ENCODE measurements around the gene ST7.

ST7 gene

GRCh38 chr7:117195361-117196029 lies 242.2 kb downstream of the ST7 start:
- no peak for DNase-seq (ENCODE audit: low spot score)
- no peak for TF ChIP-seq CTCF (IDR thresholded peaks at IDR 0.05; ENCODE audit: borderline replicate concordance, control extremely low read depth, extremely low read depth, insufficient read depth, missing control alignments)
- in situ Hi-C loops (cut with MboI; ENCODE audit: low sequenced_read_pairs, unreplicated experiment): no loop called here

GRCh38 chr7:117200132-117200531 lies 246.8 kb downstream of the ST7 start:
- in situ Hi-C loops (cut with MboI; ENCODE audit: low sequenced_read_pairs, unreplicated experiment): no loop called here
- no peak for TF ChIP-seq CTCF (IDR thresholded peaks at IDR 0.05; ENCODE audit: borderline replicate concordance, control extremely low read depth, extremely low read depth, insufficient read depth, missing control alignments)
- DNase-seq (ENCODE audit: low spot score): no peak

GRCh38 chr7:117200786-117201458 lies 247.6 kb downstream of the ST7 start:
- in situ Hi-C loops (cut with MboI; ENCODE audit: low sequenced_read_pairs, unreplicated experiment): no loop called here
- no peak for DNase-seq (ENCODE audit: low spot score)
- TF ChIP-seq CTCF (IDR thresholded peaks at IDR 0.05; ENCODE audit: borderline replicate concordance, control extremely low read depth, extremely low read depth, insufficient read depth, missing control alignments): no peak

- in situ Hi-C loops (cut with MboI; ENCODE audit: low sequenced_read_pairs, unreplicated experiment): no loop called here
- TF ChIP-seq CTCF (IDR thresholded peaks at IDR 0.05; ENCODE audit: borderline replicate concordance, control extremely low read depth, extremely low read depth, insufficient read depth, missing control alignments): no peak
- no peak for DNase-seq (ENCODE audit: low spot score)
Observed at GRCh38 chr7:117202511-117202910, 249.2 kb downstream of the ST7 start.

- in situ Hi-C loops (cut with MboI; ENCODE audit: low sequenced_read_pairs, unreplicated experiment): no loop called here
- no peak for DNase-seq (ENCODE audit: low spot score)
- TF ChIP-seq CTCF (IDR thresholded peaks at IDR 0.05; ENCODE audit: borderline replicate concordance, control extremely low read depth, extremely low read depth, insufficient read depth, missing control alignments): no peak
Observed at GRCh38 chr7:117203205-117203604, 249.9 kb downstream of the ST7 start.

GRCh38 chr7:117205873-117206272 lies 252.6 kb downstream of the ST7 start:
- no peak for TF ChIP-seq CTCF (IDR thresholded peaks at IDR 0.05; ENCODE audit: borderline replicate concordance, control extremely low read depth, extremely low read depth, insufficient read depth, missing control alignments)
- no peak for DNase-seq (ENCODE audit: low spot score)
- in situ Hi-C loops (cut with MboI; ENCODE audit: low sequenced_read_pairs, unreplicated experiment): no loop called here
